EH (cell line): ENCODE data around the gene TCEANC2.

Experiments used
- DNase-seq: peaks from one replicate; pipeline ENCODE4 v3.0.0-alpha.2; 2015; ENCODE audit warnings: low read depth

Gene TCEANC2

DNA sequence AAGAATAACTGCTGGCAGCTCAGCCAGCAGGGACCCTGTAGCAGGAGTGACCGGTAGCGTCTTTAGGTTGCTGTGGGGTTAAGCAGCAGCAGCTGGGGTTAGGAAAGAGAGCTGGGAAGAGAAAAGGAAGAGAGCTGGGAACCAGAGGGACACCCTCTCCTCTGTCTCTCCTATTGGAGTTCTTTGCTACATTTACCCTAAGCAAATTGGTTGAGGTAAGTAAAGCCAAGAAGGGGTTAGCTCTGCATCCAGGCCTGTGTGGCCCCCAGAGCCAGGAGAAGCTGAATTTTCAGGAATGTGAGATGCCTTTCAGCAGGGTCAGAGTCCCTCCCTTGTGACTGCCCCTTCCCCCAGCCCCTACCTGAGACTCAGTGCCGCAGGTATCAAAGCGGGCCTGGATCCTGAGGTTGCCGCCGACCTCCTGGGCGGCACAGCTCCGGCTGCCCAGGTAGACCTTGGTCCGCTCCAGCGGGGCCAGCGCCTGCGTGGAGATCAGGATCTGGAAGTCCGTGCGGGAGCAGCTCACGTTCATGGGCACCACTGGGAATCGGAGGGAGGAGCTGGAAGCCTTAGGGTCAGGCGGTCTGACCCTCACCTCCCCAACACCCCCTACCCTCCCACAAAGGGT is 83.0 kb downstream of the TCEANC2 start:
- DNase-seq = no peak

DNA sequence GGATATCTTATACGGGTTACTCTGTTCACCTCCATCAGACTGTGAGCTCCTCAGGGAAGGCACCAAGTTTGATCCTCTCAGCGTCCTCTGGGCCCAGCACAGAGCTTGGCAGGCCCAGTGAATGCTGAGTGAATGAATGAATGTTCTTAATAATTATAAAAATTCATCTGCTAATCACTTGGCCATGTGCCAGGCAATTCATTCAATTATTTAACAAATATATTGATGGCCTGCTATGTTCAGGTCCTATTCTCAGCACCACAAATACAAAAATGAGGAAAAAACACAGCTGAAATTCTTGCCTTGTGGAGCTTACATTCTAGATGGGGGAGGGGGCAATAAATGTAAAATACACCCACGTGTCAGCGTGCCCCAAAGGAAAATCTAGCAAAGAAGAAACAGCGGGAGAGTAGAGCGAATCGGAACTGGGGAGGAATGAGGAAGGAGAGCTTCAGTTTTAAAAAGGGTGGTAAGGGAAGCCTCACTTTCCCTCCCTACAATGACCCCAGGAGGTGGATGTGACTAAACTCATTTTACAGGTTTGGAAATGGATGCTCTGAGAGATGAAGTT is 83.6 kb downstream of the TCEANC2 start:
- DNase-seq = no peak

DNA sequence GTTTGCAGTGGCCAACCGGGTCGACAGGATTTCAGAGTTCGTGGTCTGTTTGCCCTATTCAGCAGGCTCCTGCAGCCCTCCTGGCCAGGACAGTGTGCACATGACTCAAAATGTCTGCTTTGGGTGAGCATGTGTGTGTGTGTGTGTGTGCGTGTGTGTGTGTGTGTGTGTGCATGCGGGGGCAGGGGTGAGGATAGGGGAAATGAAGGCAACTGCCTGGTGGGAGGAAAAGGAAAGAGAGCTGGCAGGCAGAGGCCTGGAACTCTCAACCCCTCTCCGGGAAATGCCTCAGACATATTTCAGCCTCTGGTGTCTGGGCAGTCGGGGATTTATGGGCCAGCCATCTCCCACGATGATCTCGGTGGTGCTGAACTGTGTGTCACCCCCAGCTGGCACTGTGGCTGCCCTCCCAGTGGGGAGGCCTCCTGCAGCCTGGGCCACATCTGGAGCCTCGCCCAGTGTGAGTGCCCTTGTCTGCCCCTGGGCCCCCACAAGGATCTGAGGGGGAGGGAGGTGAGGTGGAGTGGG is 84.2 kb downstream of the TCEANC2 start:
- DNase-seq = peak; percentile 87

- no peak for DNase-seq
Measured at GRCh38 chr1:54138994-54139393, 85.6 kb downstream of the TCEANC2 start.

DNA sequence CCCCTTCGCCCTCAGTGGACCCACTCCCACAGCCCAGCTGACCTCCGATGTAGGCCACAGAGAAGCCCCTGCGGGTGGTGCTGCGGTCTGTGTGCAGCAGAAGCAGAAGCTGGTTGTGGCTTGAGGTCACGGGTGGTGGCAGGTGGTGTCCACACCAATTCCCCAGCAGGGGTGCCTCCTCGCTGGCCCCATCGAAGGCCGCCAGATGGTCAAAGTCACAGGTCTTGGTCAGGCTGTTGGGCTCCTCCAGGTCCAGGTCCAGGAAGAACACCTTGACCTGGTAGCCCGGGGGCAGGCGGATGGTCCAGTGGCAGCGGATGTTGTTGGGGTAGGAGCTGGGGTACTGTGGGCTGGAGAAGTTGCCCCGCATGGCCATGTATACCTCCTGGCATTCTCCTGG is 86.3 kb downstream of the TCEANC2 start:
- DNase-seq = no peak

DNA sequence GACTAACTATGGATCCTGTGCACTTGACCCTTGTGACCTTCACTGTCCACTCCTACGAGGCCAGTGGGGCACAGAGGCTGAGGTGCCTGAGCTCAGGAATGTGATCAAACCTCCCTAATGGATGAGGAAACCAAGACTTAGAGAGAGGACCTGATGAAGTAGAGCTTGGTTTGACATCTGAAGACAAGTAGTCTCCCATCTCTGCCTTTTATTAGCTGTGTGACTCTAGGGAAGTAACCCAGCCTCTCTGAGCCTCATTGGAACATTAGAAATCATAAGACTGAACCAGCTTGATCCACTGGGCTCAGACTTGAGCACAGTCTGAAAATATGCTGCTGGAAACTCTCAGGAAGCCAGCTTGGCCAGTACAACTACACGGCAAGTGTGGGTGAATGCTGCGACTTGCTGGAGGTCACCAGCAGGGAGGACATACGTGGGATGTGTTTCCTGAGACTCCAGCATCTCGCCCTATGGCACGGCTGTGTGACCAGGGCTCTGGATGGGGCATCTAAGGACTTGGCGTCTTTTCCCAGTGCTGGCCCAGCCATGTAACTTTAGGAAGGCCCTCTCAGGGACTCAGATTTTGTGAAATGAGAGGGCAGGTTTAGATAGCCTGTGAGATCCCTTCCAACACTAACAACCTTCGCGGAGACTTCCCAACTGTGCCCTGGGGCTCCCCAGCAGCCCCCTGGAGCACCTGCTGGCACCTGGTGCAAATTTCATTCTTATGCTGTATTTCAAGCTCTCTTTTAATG is 88.9 kb downstream of the TCEANC2 start:
- DNase-seq = no peak

- DNase-seq = no peak
Measured at GRCh38 chr1:54144366-54144765, 91.0 kb downstream of the TCEANC2 start.

GRCh38 chr1:54149734-54150133 is 96.3 kb downstream of the TCEANC2 start:
- DNase-seq = no peak

DNA sequence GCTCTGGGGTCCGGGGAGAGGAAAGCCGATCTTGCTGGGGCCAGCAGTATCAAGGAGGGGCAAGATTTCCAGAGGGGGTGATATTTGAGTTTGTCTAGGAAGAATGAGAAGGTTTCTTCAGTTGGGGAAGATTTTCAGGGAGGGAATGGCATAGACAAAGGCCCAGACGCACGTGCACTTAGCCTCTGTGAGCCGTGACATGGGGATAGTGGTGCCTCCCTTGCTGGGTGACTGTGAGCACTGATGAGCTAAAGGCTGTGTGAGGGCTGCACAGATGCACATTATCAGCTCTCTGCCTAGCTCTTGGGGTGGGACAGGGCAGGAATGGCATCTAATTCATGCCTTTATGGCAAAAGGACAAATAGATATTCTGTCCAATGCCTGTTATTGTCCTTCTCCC is 97.6 kb downstream of the TCEANC2 start:
- no peak for DNase-seq

DNA sequence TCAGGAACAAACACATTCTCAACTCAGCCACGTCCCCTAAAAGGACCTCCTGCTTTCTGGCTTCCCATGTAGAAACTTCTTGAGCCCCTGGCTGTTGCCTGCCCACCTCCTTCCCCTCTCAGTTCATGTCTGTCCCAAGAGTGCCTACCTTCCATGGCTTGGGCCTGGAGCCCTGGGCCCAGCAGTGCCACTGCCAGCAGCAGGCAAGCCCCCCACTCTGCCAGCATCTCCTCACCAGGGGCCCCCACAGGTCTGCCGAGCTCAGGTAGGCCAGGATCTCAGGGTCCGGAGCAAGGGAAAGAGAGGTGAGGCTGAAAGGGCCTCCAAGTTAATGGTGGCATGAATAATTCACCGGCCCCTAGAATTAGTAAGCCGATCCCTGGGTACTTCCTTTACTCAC is 99.3 kb downstream of the TCEANC2 start, which contains the start of gene CDCP2:
CDCP2 (minus strand) TSS at position 305 of the 400 bp plus-strand sequence; CDS start at position 227, 78 bp downstream.
- DNase-seq = no peak

- peak; percentile 77 for DNase-seq
Measured at GRCh38 chr1:54153535-54154439, 100.4 kb downstream of the TCEANC2 start.
